Aorta (tissue), 5 donors: ENCODE data around the gene GSN. TPM values are rescaled to one million over a fixed set of nuclear protein-coding genes. Genes with fewer than 3 reads are reported as not detected.

Experiments used
- ATAC-seq: fragments of 200-7000 bp; cut with Tn5 transposase; one replicate; pipeline ENCODE4 v1.9.1; 2022; ENCODE audit warnings: moderate library complexity; ENCODE audit not compliant: low FRiP score
- DNase-seq, 2 donors: peaks; one replicate each; pipeline ENCODE4 v3.0.0-alpha.2; 2020
- H3K27ac ChIP-seq, 2 donors: one replicate each; pipeline ENCODE4 v1.5.1; 2013; ENCODE audit warnings: low read length in 2 of 2, mild to moderate bottlenecking in 2 of 2, moderate library complexity in 2 of 2, control low read depth in 1 of 2, inconsistent platforms in 1 of 2, low read depth in 1 of 2
- H3K27me3 ChIP-seq, 2 donors: one replicate each; pipeline ENCODE4 v1.6.1; 2013; ENCODE audit warnings: control low read depth in 1 of 2, low read length in 1 of 2, mild to moderate bottlenecking in 1 of 2, moderate library complexity in 1 of 2; ENCODE audit not compliant: insufficient read depth in 2 of 2, control insufficient read depth in 1 of 2
- H3K36me3 ChIP-seq, 2 donors: one replicate each; pipeline ENCODE4 v1.6.1; 2013; ENCODE audit warnings: control low read depth in 1 of 2, low read length in 1 of 2, mild to moderate bottlenecking in 1 of 2; ENCODE audit not compliant: insufficient read depth in 2 of 2, control insufficient read depth in 1 of 2
- H3K4me1 ChIP-seq, 2 donors: one replicate each; pipeline ENCODE4 v1.6.1; 2013; ENCODE audit warnings: low read length in 2 of 2, control low read depth in 1 of 2, mild to moderate bottlenecking in 1 of 2, moderate library complexity in 1 of 2; ENCODE audit not compliant: insufficient read depth in 2 of 2, control insufficient read depth in 1 of 2
- H3K4me3 ChIP-seq, 2 donors: one replicate each; pipeline ENCODE4 v1.5.1; 2013; ENCODE audit warnings: low read length in 2 of 2, control low read depth in 1 of 2, mild to moderate bottlenecking in 1 of 2
- H3K9me3 ChIP-seq: one replicate; pipeline ENCODE4 v1.6.1; 2013; ENCODE audit warnings: mild to moderate bottlenecking, low read length; ENCODE audit not compliant: control insufficient read depth
- WGBS, 2 donors: extraction: QIAGEN DNeasy Blood & Tissue Kit; methylation state at CpG; one replicate each; pipeline ENCODE4 v1.1.7; 2013; 5-methylcytosine and 5-hydroxymethylcytosine counted together
- intact Hi-C, 2 donors: fragments of 100-400 bp; cut with DNase I; formaldehyde crosslinking; loops; one replicate each; pipeline versions ENCODE4 v1.14.2 to v1.15.0; 2022
- polyA plus RNA-seq, 2 donors: library from polyadenylated mRNA; stranded (reverse); fragments of 200-250 nt; gene quantifications; one replicate each; pipeline ENCODE4 v1.2.3, GENCODE V29; 2013
- total RNA-seq, 2 donors: library from RNA; stranded (reverse); fragmentation: NEBNext Ultra II Directional; extraction: Animal tissue kit (Norgen Biotek cat#: 25700); gene quantifications; one replicate each; pipeline ENCODE4 v1.2.1, GENCODE V29; 2021
- donor health status: healthy with polysubstance abuse.
- donor health status: Bipolar disorder and iron deficiency.
- donor health status: DM: no; HTN: no; CAD: no.
- donor health status: DM: no; HTN: no; CAD: no.
- donor health status: DM: yes; HTN: yes; CAD: no.

The GSN gene
- total and polyA plus RNA-seq, 4 donors = 451 to 2,469 (median 1,011) TPM

GRCh38 chr9:121239851-121240250, 28.1 kb upstream of the GSN start:
- ATAC-seq = no peak
- Histone ChIP-seq H3K27me3 (no peaks in the 10 kb centered on the region), H3K36me3 (no peaks in the 10 kb centered on the region), H3K9me3 (no peaks in the 10 kb centered on the region), H3K4me3 (no peak overlapping the region), H3K27ac (no peak overlapping the region), H3K4me1 (peaks cover 2 to 3% of the 10 kb centered on the region in 2 donors)
- DNase-seq = no peak
- WGBS, 2 donors = 95% methylated on average over 5 of the region's 5 CpGs
- intact Hi-C loops = no loop called here

- ATAC-seq = peak; percentile 38
- intact Hi-C loops = no loop called here
Observed at GRCh38 chr9:121240472-121241135, 27.4 kb upstream of the GSN start.

GRCh38 chr9:121242219-121242958, 25.6 kb upstream of the GSN start:
- Histone ChIP-seq H3K27ac (peak overlapping the region in 1 of 2 donors; percentile 21), H3K9me3 (no peaks in the 10 kb centered on the region), H3K27me3 (no peaks in the 10 kb centered on the region), H3K4me1 (peaks cover 0 to 2% of the 10 kb centered on the region in 2 donors), H3K36me3 (no peaks in the 10 kb centered on the region), H3K4me3 (no peak overlapping the region)
- 21 to 39% methylated on average over 5 of the region's 5 CpGs for whole genome bisulfite sequencing, 2 donors
- intact Hi-C loops = no loop called here
- DNase-seq (no peak), ATAC-seq (no peak)

More at GRCh38 chr9:121240472-121241135, 27.4 kb upstream of the GSN start:
- 91 to 94% methylated on average over 6 of the region's 6 CpGs for WGBS, 2 donors
- Histone ChIP-seq H3K4me1 (peaks cover 0 to 2% of the 10 kb centered on the region in 2 donors), H3K9me3 (no peaks in the 10 kb centered on the region), H3K27me3 (no peaks in the 10 kb centered on the region), H3K27ac (no peak overlapping the region), H3K36me3 (no peaks in the 10 kb centered on the region), H3K4me3 (no peak overlapping the region)
- DNase-seq = no peak

GRCh38 chr9:121242959-121243346, 25.0 kb upstream of the GSN start:
- no peak overlapping the region for H3K4me3 ChIP-seq
- DNase-seq = no peak
- no peak for ATAC-seq
- H3K27me3 ChIP-seq = no peaks in the 10 kb centered on the region
- intact Hi-C loops = no loop called here
- no peaks in the 10 kb centered on the region for H3K9me3 ChIP-seq
- H3K27ac ChIP-seq = peak overlapping the region in 1 of 2 donors; percentile 21
- H3K36me3 ChIP-seq = no peaks in the 10 kb centered on the region
- H3K4me1 ChIP-seq = peaks cover 0 to 2% of the 10 kb centered on the region in 2 donors
- 48 to 49% methylated on average over 4 of the region's 4 CpGs for WGBS, 2 donors

GRCh38 chr9:121246821-121247561, 21.0 kb upstream of the GSN start:
- H3K36me3 ChIP-seq = no peaks in the 10 kb centered on the region
- intact Hi-C loops = no loop called here
- H3K27me3 ChIP-seq = no peaks in the 10 kb centered on the region
- no peak overlapping the region for H3K4me3 ChIP-seq
- WGBS, 2 donors = 62 to 64% methylated on average over 12 of the region's 12 CpGs
- no peak overlapping the region for H3K27ac ChIP-seq
- ATAC-seq (no peak), DNase-seq (no peak)
- H3K4me1 ChIP-seq = no peaks in the 10 kb centered on the region
- no peaks in the 10 kb centered on the region for H3K9me3 ChIP-seq

GRCh38 chr9:121249563-121249962, 18.4 kb upstream of the GSN start:
- Histone ChIP-seq H3K27me3 (no peaks in the 10 kb centered on the region), H3K4me1 (no peaks in the 10 kb centered on the region), H3K4me3 (no peak overlapping the region), H3K27ac (no peak overlapping the region), H3K9me3 (no peaks in the 10 kb centered on the region), H3K36me3 (no peaks in the 10 kb centered on the region)
- no peak for DNase-seq
- no peak for ATAC-seq
- intact Hi-C loops = no loop called here
- 88 to 90% methylated on average over 3 of the region's 3 CpGs for WGBS, 2 donors

GRCh38 chr9:121252104-121252851, 15.7 kb upstream of the GSN start:
- H3K9me3 ChIP-seq = no peaks in the 10 kb centered on the region
- no peaks in the 10 kb centered on the region for H3K36me3 ChIP-seq
- H3K27ac ChIP-seq = no peak overlapping the region
- ATAC-seq (no peak), DNase-seq (no peak)
- WGBS, 2 donors = 95% methylated on average over 5 of the region's 5 CpGs
- H3K4me1 ChIP-seq = no peaks in the 10 kb centered on the region
- H3K4me3 ChIP-seq = no peak overlapping the region
- intact Hi-C loops = no loop called here
- no peaks in the 10 kb centered on the region for H3K27me3 ChIP-seq

- H3K9me3 ChIP-seq = no peaks in the 10 kb centered on the region
- intact Hi-C loops = no loop called here
- ATAC-seq (no peak), DNase-seq (no peak)
- H3K27me3 ChIP-seq = no peaks in the 10 kb centered on the region
- no peak overlapping the region for H3K27ac ChIP-seq
- WGBS, 2 donors = 75 to 88% methylated on average over 2 of the region's 2 CpGs
- H3K36me3 ChIP-seq = no peaks in the 10 kb centered on the region
- no peaks in the 10 kb centered on the region for H3K4me1 ChIP-seq
- H3K4me3 ChIP-seq = no peak overlapping the region
Observed at GRCh38 chr9:121253162-121253561, 14.8 kb upstream of the GSN start.
